Omental fat pad (tissue), 4 donors: ENCODE data around the gene SEMA3C. TPM values are rescaled to one million over a fixed set of nuclear protein-coding genes. Genes with fewer than 3 reads are reported as not detected.

Experiments used
- ATAC-seq: fragments of 150-250 bp; one replicate; pipeline ENCODE4 v1.9.1; 2016; ENCODE audit warnings: mild to moderate bottlenecking, moderate library complexity; ENCODE audit not compliant: low FRiP score
- DNase-seq: peaks from one replicate; pipeline ENCODE4 v3.0.0-alpha.2; 2019; ENCODE audit warnings: low spot score
- total RNA-seq, 4 donors: library from RNA; depleted of rRNA; stranded (reverse); fragments of >200 nt; gene quantifications; one replicate each; pipeline ENCODE4 v1.1.0, GENCODE V29; 2016
- TF ChIP-seq, protein P1 (sequence below), 3 donors: fragments of 450-650 bp; IDR thresholded peaks; one replicate each; pipeline ENCODE4 v1.5.1; 2016 to 2017; ENCODE audit warnings: antibody characterized with exemption in 3 of 3, mild to moderate bottlenecking in 3 of 3, moderate library complexity in 2 of 3

The SEMA3C gene
- total RNA-seq, 4 donors from 2014 or later, result 46.2 to 201 (median 126) TPM

DNA sequence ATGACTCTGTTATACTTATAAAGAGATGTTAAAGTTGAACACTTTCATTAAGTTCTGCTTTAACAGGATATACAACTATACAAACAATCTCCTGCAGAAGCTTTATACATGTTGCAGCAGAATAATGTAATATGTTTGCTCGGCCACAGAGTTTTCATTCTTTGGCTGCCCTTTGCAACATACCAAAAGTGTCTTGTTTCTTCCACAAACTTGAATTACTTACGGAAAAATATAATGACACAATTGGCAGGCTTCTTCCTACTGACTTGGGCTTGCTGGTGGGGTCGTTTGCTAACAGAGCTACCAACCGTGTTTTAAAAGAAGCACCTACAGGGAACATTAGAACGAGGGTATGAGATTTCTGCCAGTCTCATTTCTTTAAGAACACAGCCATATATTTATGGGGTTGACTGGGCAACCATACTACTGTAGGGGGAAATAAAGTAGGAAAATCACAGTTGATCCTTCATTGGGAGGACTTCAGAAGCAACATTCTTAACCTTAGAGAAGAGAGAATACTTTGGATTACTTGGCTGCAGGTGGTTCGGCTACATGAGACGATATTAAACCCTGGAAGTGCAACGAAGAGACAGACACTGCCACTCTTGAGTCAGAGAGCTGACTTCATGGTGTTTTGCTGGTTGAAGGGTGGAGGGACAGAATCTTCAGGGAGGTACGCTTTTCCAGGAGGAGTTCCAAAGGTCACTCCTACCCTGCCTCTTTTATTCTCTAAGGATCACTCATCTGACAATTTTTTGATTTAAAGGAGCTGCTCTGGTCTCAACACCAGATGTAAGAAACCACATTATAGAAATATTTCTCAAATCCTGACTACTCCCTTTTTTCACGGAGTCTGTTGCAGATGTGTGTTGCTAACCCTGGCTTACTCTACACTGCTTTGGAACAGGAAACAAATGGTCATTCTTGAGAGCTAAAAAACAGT is 123.9 kb downstream of the SEMA3C start:
- peak; percentile 55 for ATAC-seq
- DNase-seq, result no peak
- TF ChIP-seq, protein P1, sequence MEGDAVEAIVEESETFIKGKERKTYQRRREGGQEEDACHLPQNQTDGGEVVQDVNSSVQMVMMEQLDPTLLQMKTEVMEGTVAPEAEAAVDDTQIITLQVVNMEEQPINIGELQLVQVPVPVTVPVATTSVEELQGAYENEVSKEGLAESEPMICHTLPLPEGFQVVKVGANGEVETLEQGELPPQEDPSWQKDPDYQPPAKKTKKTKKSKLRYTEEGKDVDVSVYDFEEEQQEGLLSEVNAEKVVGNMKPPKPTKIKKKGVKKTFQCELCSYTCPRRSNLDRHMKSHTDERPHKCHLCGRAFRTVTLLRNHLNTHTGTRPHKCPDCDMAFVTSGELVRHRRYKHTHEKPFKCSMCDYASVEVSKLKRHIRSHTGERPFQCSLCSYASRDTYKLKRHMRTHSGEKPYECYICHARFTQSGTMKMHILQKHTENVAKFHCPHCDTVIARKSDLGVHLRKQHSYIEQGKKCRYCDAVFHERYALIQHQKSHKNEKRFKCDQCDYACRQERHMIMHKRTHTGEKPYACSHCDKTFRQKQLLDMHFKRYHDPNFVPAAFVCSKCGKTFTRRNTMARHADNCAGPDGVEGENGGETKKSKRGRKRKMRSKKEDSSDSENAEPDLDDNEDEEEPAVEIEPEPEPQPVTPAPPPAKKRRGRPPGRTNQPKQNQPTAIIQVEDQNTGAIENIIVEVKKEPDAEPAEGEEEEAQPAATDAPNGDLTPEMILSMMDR (IDR thresholded peaks at IDR 0.05), result no peak

GRCh38 chr7:80791509-80791929 is 127.3 kb downstream of the SEMA3C start:
- DNase-seq (no peak), ATAC-seq (no peak)
- TF ChIP-seq, protein P1 (IDR thresholded peaks at IDR 0.05), result no peak

DNA sequence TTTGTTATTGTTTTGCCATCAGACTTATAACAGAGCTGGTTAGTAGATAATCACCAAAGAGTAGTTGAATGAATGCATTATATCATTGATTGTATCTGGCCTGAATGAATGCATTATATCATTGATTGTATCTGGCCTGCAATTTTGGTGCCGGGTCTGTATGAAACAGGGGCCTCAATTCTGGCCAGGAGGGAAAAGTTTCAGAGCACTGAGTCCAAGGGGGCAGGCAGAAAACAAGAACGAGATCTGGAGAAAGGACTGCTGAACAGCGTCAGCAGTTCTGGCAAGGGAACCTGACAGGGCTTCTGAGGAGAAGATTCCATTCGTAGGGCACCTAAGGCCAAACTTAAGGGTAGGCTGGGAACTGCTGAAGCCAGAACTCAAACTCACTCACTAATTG is 128.0 kb downstream of the SEMA3C start:
- TF ChIP-seq, protein P1 (IDR thresholded peaks at IDR 0.05), result no peak
- no peak for DNase-seq
- peak; percentile 67 for ATAC-seq

DNA sequence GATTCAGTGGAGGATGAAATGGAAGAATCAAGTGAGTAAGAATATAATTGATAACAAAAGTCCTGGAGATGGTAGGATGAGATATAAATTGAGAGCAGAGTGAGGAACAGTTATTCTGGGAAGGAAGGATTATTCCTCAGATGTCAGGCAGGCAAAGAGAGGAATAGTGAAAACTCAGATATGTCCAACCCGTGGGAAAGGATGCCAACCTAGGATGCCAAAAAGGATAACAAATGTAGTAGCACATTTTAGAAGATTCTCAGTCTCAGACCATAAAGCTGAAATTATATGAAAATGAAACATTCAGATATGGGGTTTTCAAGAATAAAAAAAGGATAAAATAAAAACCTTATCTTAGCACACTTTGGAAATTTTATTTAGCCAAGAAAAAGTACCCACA is 131.1 kb downstream of the SEMA3C start:
- TF ChIP-seq, protein P1 (IDR thresholded peaks at IDR 0.05), result no peak
- ATAC-seq, result no peak

GRCh38 chr7:80785961-80786536 is 132.8 kb downstream of the SEMA3C start:
- DNase-seq (no peak), ATAC-seq (no peak)
- TF ChIP-seq, protein P1 (IDR thresholded peaks at IDR 0.05), result no peak

More for the DNA sequence above, 131.1 kb downstream of the SEMA3C start:
- DNase-seq, result no peak

DNA sequence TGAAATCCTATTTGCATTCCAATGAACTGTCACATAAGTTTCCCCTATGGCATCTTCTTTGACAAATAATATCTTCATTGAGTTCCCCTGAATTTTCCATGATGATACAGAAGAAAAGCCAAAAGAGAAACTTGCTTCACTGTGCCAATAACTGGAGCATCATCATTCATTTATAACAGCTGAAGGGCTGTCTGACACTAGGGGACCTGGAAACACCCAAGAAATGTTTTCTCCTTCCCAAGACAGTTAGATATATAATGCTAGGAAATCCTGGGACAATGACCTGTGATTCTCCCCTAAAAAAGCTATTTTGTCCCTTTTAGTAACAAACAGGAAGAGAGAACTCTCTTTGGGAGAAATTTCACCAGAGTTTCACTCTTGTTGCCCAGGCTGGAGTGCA is 133.6 kb downstream of the SEMA3C start:
- ATAC-seq, result no peak

More for the DNA sequence above, 133.6 kb downstream of the SEMA3C start:
- TF ChIP-seq, protein P1 (IDR thresholded peaks at IDR 0.05), result no peak
- DNase-seq, result no peak
